HG03175 (cell line): Measurements from ENCODE around the gene DIP2A.

ENCODE experiments used
- ATAC-seq: cut with Tn5 transposase; IDR thresholded peaks from one replicate; pipeline ENCODE4 v1.9.1; 2021; ENCODE audit warnings: mild to moderate bottlenecking, moderate library complexity; ENCODE audit not compliant: unreplicated experiment

DIP2A gene

GRCh38 chr21:46616656-46617055, 158.0 kb downstream of the DIP2A start:
- ATAC-seq: no peak

DNA sequence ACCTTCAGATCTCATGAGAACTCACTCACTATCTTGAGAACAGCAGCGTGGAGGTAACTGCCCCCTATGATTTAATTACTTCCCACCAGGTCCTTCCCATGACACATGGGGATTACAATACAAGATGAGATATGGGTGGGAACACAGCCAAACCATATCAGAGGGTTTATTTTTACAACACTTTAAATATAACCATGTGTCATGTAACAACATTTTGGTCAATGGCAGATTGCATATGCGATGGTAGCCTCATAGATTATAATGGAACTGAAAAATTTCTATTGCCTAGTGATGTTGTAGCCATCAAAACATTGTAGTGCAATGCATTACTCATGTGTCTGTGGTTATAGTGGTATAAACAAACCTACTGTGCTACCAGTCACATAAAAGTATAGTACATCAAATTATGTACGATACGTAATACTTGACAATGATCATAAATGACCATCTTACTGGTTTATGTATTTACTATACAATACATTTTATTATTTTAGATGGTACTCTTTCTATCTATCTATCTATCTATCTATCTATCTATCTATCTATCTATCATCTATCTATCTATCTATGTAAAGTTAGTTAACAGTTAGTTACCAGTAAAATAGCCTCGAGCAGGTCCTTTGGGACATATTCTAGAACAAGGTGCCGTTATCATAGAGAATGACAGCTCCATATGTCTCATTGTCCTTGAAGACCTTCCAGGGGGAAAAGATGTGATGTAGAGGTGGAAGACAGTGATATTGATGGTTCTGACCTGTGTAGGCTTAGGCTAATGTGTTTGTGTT, 158.8 kb downstream of the DIP2A start:
- no peak for ATAC-seq

GRCh38 chr21:46618738-46619379, 160.2 kb downstream of the DIP2A start:
- no peak for ATAC-seq
